ENCODE measurements around the gene RAB5B. TPM values are rescaled to one million over a fixed set of nuclear protein-coding genes. Genes with fewer than 3 reads are reported as not detected.

Gene RAB5B
- total and polyA plus RNA-seq, 2 experiments from 2014 or later: 58.6 to 66.6 TPM

- in situ Hi-C loops (cut with MboI): no loop called here
- Histone ChIP-seq H3K4me3 (no peak overlapping the region), H3K27me3 (replicated peaks; ENCODE audit: insufficient read depth) (no peaks in the 10 kb centered on the region), H3F3A (ENCODE audit: insufficient read depth) (peaks cover 21% of the 10 kb centered on the region), H3K9ac (no peak overlapping the region), H3K4me1 (ENCODE audit: insufficient read depth) (peaks cover 16% of the 10 kb centered on the region), H4K20me1 (ENCODE audit: insufficient read depth) (no peaks in the 10 kb centered on the region), H3K4me2 (ENCODE audit: unreplicated experiment) (no peak overlapping the region), H3K79me2 (ENCODE audit: insufficient read depth) (no peaks in the 10 kb centered on the region), H2AFZ (no peak overlapping the region), H3K36me3 (ENCODE audit: low read depth) (peaks cover 45% of the 10 kb centered on the region), H3K9me2 (ENCODE audit: insufficient read depth) (no peaks in the 10 kb centered on the region), H3K9me3 (ENCODE audit: low read depth) (no peaks in the 10 kb centered on the region), H3K27ac (no peak overlapping the region)
- no peak for DNase-seq
- WGBS, 2 experiments (ENCODE audit: low coverage in 1 of 2, low lambda C conversion rate in 2 of 2, missing lambda C conversion rate in 2 of 2): 96 to 100% methylated on average over 1 of the region's 1 CpG
- TF ChIP-seq EZH2 (IDR thresholded peaks at IDR 0.05; ENCODE audit: insufficient read depth, poor library complexity, severe bottlenecking) (no peak), EZH2phosphoT487 (IDR thresholded peaks at IDR 0.05; ENCODE audit: insufficient read depth, low read depth) (no peak)
These were observed 31.2 kb upstream of the RAB5B start for GRCh38 chr12:55942577-55943136.

GRCh38 chr12:55946553-55946952 lies 27.3 kb upstream of the RAB5B start:
- Histone ChIP-seq H3K79me2 (ENCODE audit: insufficient read depth) (no peaks in the 10 kb centered on the region), H3K9ac (no peak overlapping the region), H4K20me1 (ENCODE audit: insufficient read depth) (no peaks in the 10 kb centered on the region), H3K27me3 (replicated peaks; ENCODE audit: insufficient read depth) (no peaks in the 10 kb centered on the region), H3K36me3 (ENCODE audit: low read depth) (peaks cover 34% of the 10 kb centered on the region), H3K4me1 (ENCODE audit: insufficient read depth) (no peaks in the 10 kb centered on the region), H3K4me3 (no peak overlapping the region), H3K9me3 (ENCODE audit: low read depth) (no peaks in the 10 kb centered on the region), H3F3A (ENCODE audit: insufficient read depth) (no peaks in the 10 kb centered on the region), H3K9me2 (ENCODE audit: insufficient read depth) (no peaks in the 10 kb centered on the region), H2AFZ (no peak overlapping the region), H3K4me2 (ENCODE audit: unreplicated experiment) (no peak overlapping the region), H3K27ac (no peak overlapping the region)
- TF ChIP-seq EZH2phosphoT487 (IDR thresholded peaks at IDR 0.05; ENCODE audit: insufficient read depth, low read depth): no peak
- TF ChIP-seq EZH2 (IDR thresholded peaks at IDR 0.05; ENCODE audit: insufficient read depth, poor library complexity, severe bottlenecking): no peak
- WGBS, 2 experiments (ENCODE audit: low coverage in 1 of 2, low lambda C conversion rate in 2 of 2, missing lambda C conversion rate in 2 of 2): 79 to 84% methylated on average over 6 of the region's 6 CpGs
- in situ Hi-C loops (cut with MboI): no loop called here
- DNase-seq: no peak

GRCh38 chr12:55955344-55955743 lies 18.5 kb upstream of the RAB5B start:
- no peak overlapping the region for H3K27ac ChIP-seq
- H3K9me3 ChIP-seq (ENCODE audit: low read depth): no peaks in the 10 kb centered on the region
- H3K36me3 ChIP-seq (ENCODE audit: low read depth): peaks cover 9% of the 10 kb centered on the region; the same call in 1 of the 2 replicates
- H4K20me1 ChIP-seq (ENCODE audit: insufficient read depth): no peaks in the 10 kb centered on the region
- 47 to 53% methylated on average over 4 of the region's 4 CpGs for WGBS, 2 experiments (ENCODE audit: low coverage in 1 of 2, low lambda C conversion rate in 2 of 2, missing lambda C conversion rate in 2 of 2)
- in situ Hi-C loops (cut with MboI): no loop called here
- no peaks in the 10 kb centered on the region for H3K27me3 ChIP-seq (replicated peaks; ENCODE audit: insufficient read depth)
- H3K4me2 ChIP-seq (ENCODE audit: unreplicated experiment): no peak overlapping the region
- no peak overlapping the region for H3K4me3 ChIP-seq
- H3K9ac ChIP-seq: no peak overlapping the region
- TF ChIP-seq EZH2 (IDR thresholded peaks at IDR 0.05; ENCODE audit: insufficient read depth, poor library complexity, severe bottlenecking) (no peak), EZH2phosphoT487 (IDR thresholded peaks at IDR 0.05; ENCODE audit: insufficient read depth, low read depth) (no peak)
- DNase-seq: no peak
- H2AFZ ChIP-seq: no peak overlapping the region
- H3K9me2 ChIP-seq (ENCODE audit: insufficient read depth): no peaks in the 10 kb centered on the region
- peaks cover 19% of the 10 kb centered on the region for H3F3A ChIP-seq (ENCODE audit: insufficient read depth)
- no peaks in the 10 kb centered on the region for H3K79me2 ChIP-seq (ENCODE audit: insufficient read depth)
- H3K4me1 ChIP-seq (ENCODE audit: insufficient read depth): peaks cover 9% of the 10 kb centered on the region

GRCh38 chr12:55955800-55956508 lies 17.9 kb upstream of the RAB5B start:
- H4K20me1 ChIP-seq (ENCODE audit: insufficient read depth): no peaks in the 10 kb centered on the region
- in situ Hi-C loops (cut with MboI): no loop called here
- no peak overlapping the region for H3K4me2 ChIP-seq (ENCODE audit: unreplicated experiment)
- H2AFZ ChIP-seq: no peak overlapping the region
- H3K79me2 ChIP-seq (ENCODE audit: insufficient read depth): no peaks in the 10 kb centered on the region
- no peak overlapping the region for H3K4me3 ChIP-seq
- H3K9me2 ChIP-seq (ENCODE audit: insufficient read depth): no peaks in the 10 kb centered on the region
- H3K36me3 ChIP-seq (ENCODE audit: low read depth): peaks cover 9% of the 10 kb centered on the region; the same call in 1 of the 2 replicates
- no peaks in the 10 kb centered on the region for H3K9me3 ChIP-seq (ENCODE audit: low read depth)
- H3K9ac ChIP-seq: no peak overlapping the region
- peaks cover 9% of the 10 kb centered on the region for H3K4me1 ChIP-seq (ENCODE audit: insufficient read depth)
- peaks cover 19% of the 10 kb centered on the region for H3F3A ChIP-seq (ENCODE audit: insufficient read depth)
- H3K27ac ChIP-seq: no peak overlapping the region
- DNase-seq: peak; percentile 86
- TF ChIP-seq EZH2phosphoT487 (IDR thresholded peaks at IDR 0.05; ENCODE audit: insufficient read depth, low read depth) (no peak), EZH2 (IDR thresholded peaks at IDR 0.05; ENCODE audit: insufficient read depth, poor library complexity, severe bottlenecking) (no peak)
- 56 to 69% methylated on average over 6 of the region's 6 CpGs for WGBS, 2 experiments (ENCODE audit: low coverage in 1 of 2, low lambda C conversion rate in 2 of 2, missing lambda C conversion rate in 2 of 2)
- no peaks in the 10 kb centered on the region for H3K27me3 ChIP-seq (replicated peaks; ENCODE audit: insufficient read depth)

Data from GM23248 (cell line).